DOHH2 (cell line): ENCODE results near the gene GSG1L.

Experiments used
- EZH2phosphoT487 ChIP-seq: fragments of 200-600 bp; sonication (generic); IDR thresholded peaks from 2 replicates; pipeline ENCODE4 v1.6.1; 2017; ENCODE audit warnings: borderline replicate concordance, mild to moderate bottlenecking, antibody characterized with exemption, low read length, moderate library complexity, mixed read lengths
- TF ChIP-seq, protein P1 (sequence below): fragments of 200-600 bp; sonication (generic); IDR thresholded peaks from one replicate; pipeline ENCODE4 v1.5.1; 2014; ENCODE audit warnings: antibody characterized with exemption, mild to moderate bottlenecking, low read depth, low read length; ENCODE audit not compliant: poor library complexity, severe bottlenecking

DNA sequence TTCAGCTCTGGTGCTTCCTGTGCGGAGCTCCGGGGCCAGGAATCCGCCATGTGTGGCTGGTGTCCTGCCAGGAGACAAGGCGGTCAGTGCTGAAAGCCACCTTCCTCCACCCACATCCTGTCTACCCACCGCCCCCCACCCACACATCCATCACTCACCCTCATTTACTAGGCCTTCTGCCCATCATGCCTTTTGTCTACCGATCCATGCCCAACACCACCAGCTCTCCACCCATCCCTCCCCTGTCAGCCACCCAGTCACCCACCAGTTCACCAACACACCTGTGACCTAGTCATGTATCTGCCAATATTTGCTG lies 272.2 kb downstream of the GSG1L start:
- TF ChIP-seq, protein P1, sequence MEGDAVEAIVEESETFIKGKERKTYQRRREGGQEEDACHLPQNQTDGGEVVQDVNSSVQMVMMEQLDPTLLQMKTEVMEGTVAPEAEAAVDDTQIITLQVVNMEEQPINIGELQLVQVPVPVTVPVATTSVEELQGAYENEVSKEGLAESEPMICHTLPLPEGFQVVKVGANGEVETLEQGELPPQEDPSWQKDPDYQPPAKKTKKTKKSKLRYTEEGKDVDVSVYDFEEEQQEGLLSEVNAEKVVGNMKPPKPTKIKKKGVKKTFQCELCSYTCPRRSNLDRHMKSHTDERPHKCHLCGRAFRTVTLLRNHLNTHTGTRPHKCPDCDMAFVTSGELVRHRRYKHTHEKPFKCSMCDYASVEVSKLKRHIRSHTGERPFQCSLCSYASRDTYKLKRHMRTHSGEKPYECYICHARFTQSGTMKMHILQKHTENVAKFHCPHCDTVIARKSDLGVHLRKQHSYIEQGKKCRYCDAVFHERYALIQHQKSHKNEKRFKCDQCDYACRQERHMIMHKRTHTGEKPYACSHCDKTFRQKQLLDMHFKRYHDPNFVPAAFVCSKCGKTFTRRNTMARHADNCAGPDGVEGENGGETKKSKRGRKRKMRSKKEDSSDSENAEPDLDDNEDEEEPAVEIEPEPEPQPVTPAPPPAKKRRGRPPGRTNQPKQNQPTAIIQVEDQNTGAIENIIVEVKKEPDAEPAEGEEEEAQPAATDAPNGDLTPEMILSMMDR, result no peak
- TF ChIP-seq EZH2phosphoT487, result no peak
